HG02943 (cell line): Measurements from ENCODE around the gene DPP10.
"Not testable (repeated sequence)": the region's sequence is repeated elsewhere in the genome, so short reads cannot be mapped to it uniquely, and the experiment has no call there.

ENCODE experiments used
- ATAC-seq: cut with Tn5 transposase; IDR thresholded peaks from one replicate; pipeline ENCODE4 v1.9.1; 2021; ENCODE audit warnings: mild to moderate bottlenecking, low read depth, moderate library complexity; ENCODE audit not compliant: unreplicated experiment

Gene DPP10

GRCh38 chr2:114933671-114934241 lies 491.3 kb downstream of the DPP10 start:
- no peak for ATAC-seq

GRCh38 chr2:114935031-114935430 lies 492.6 kb downstream of the DPP10 start:
- ATAC-seq, result no peak

GRCh38 chr2:114937366-114937930 lies 495.0 kb downstream of the DPP10 start:
- no peak for ATAC-seq

GRCh38 chr2:114940785-114941458 lies 498.5 kb downstream of the DPP10 start:
- ATAC-seq, result no peak

GRCh38 chr2:114949228-114949804 lies 506.9 kb downstream of the DPP10 start:
- ATAC-seq, result no peak

GRCh38 chr2:114960389-114960788 lies 517.9 kb downstream of the DPP10 start:
- ATAC-seq, result no peak

- no peak for ATAC-seq
Measured at GRCh38 chr2:114962532-114962931, 520.1 kb downstream of the DPP10 start.

- no peak for ATAC-seq
Measured at GRCh38 chr2:114968748-114969400, 526.4 kb downstream of the DPP10 start.

- ATAC-seq, result not testable (repeated sequence)
Measured at GRCh38 chr2:115004321-115004720, 561.9 kb downstream of the DPP10 start.

GRCh38 chr2:115011721-115012120 lies 569.3 kb downstream of the DPP10 start:
- ATAC-seq, result no peak

- ATAC-seq, result not testable (repeated sequence)
Measured at GRCh38 chr2:115022013-115022412, 579.6 kb downstream of the DPP10 start.

GRCh38 chr2:115034801-115035200 lies 592.4 kb downstream of the DPP10 start:
- no peak for ATAC-seq

GRCh38 chr2:115036818-115037217 lies 594.4 kb downstream of the DPP10 start:
- no peak for ATAC-seq

GRCh38 chr2:115057473-115057872 lies 615.0 kb downstream of the DPP10 start:
- ATAC-seq, result no peak

GRCh38 chr2:115070002-115070401 lies 627.6 kb downstream of the DPP10 start:
- ATAC-seq, result no peak

- no peak for ATAC-seq
Measured at GRCh38 chr2:115071534-115071933, 629.1 kb downstream of the DPP10 start.

- ATAC-seq, result no peak
Measured at GRCh38 chr2:115075800-115076199, 633.4 kb downstream of the DPP10 start.

- no peak for ATAC-seq
Measured at GRCh38 chr2:115077626-115078025, 635.2 kb downstream of the DPP10 start.

GRCh38 chr2:115083225-115083624 lies 640.8 kb downstream of the DPP10 start:
- ATAC-seq, result no peak

GRCh38 chr2:115083711-115084110 lies 641.3 kb downstream of the DPP10 start:
- ATAC-seq, result no peak

- ATAC-seq, result no peak
Measured at GRCh38 chr2:115084446-115084845, 642.0 kb downstream of the DPP10 start.
